Tongue (tissue), 2 donors: ENCODE measurements around the gene PLEK. TPM values are rescaled to one million over a fixed set of nuclear protein-coding genes. Genes with fewer than 3 reads are reported as not detected.
A peak's percentile ranks its signal among the peaks of the same experiment; 100 is the strongest.
"Not testable (repeated sequence)": the region's sequence is repeated elsewhere in the genome, so short reads cannot be mapped to it uniquely, and the experiment has no call there.

Source experiments
- DNase-seq: peaks from one replicate; pipeline ENCODE4 v3.0.0-alpha.2; 2015
- total RNA-seq: library from RNA; depleted of rRNA; stranded (reverse); fragments of >200 nt; gene quantifications from one replicate; pipeline ENCODE4 v1.2.3, GENCODE V29; 2014

The PLEK gene, protein sequence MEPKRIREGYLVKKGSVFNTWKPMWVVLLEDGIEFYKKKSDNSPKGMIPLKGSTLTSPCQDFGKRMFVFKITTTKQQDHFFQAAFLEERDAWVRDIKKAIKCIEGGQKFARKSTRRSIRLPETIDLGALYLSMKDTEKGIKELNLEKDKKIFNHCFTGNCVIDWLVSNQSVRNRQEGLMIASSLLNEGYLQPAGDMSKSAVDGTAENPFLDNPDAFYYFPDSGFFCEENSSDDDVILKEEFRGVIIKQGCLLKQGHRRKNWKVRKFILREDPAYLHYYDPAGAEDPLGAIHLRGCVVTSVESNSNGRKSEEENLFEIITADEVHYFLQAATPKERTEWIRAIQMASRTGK
- 6.1 TPM for total RNA-seq

DNA sequence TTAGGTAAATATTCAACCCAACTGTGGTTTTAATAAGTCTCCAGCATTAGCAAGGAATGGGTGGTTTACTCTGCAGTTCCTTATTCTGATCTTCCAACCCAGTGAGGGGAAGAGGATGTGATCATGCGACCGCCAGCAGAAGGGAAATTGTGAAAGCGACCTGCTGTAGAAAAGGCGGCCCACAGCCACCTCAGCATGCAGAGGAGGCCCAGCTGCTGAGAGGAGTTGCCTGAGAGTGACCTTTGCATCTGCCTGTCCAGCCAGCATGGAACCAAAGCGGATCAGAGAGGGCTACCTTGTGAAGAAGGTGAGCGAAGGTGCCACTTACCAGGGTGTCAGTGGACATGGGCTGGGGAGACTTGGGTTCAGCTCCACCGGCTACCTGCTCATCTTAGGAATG, at the start of gene PLEK:
Gene PLEK (plus strand): TSS at position 196 of the 400 bp plus-strand sequence. CDS start 70 bp downstream, at position 266.
- peak; percentile 22 for DNase-seq

DNA sequence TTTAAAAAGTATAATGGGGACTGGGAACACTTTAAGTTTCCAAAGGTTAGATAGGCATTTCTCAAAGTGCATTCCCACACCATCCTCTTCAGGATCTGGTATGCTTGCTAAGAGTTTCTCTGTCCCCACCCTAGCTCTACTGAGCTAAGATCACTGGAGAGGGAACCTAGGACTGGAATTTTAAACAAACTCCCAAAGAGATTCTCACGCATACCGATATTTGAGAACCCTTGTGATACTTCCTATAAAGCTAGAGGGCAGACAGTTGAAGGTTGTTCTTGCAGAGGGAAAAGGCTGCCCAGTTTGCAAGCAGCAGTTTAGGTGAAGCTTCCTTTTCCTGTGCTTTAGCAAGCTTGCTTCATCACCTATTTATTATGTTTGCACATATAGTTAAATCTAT, 49.0 kb upstream of the PLEK start:
- no peak for DNase-seq

DNA sequence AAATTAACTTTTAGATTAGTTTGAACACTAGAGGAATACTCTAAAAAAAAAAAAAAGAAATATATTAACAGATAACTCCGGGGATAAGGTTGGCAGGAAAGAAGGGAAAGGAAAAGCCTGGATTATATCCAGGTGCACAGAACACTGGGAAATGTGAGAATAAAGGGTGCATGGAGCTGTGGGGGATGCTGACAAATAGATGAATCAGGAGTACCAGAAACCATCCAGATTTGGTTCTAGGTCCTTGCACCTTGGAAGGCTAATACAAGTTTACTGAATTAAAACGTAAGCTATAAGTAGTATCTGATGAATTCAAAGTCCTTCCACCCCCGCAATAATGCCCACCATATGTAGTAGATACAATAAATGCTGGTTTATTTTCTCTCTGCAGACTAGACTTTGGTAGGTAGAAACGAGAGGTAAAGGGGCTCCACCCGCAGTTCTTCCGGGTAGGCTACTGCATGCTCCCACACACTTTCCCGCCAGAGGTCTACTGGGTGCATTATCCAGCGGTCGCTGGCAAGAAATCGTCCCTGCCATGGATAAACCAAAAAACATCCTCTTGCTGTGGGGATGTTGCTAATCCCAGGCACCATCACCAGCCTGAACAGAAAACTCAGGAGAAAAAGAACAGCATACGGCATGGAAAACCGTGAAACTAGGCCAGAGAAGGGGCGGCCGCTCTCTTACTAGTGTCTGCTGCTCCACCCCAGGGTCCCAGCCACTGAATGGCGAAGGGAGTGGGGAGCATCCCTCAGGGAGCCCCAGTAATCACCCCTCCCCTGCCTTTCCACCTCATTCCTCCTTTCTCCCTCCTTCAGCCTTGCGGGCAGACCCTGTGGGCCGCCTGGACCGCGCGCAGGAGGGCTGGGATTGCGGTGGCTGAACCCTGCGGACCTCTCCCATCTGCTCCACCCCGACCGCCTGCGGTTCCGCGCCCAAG, 46.8 kb upstream of the PLEK start:
- peak; percentile 29 for DNase-seq

DNA sequence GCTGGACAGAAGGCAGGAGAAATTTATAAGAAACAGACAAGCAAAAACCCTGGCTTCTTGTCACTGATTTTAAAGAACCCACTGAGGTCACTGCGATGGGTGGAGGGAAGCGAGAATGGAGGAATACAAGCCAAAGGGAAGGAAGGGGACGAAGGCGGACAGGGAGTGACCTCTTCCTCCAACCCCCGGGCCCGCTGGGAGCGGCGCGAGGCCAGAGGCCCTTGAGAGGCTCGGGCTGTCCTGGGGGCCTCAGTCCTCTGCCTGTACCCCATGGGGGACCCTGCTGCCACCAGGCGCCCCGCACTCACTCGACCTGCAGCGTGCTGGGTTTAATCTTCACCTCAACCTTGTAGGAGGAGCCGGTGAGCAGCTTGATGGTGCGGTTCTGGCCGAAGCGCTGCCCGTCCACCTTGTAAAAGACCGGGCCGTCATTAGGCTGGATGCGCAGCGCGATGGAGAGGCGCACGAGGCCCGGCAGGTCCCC, 46.1 kb upstream of the PLEK start:
- no peak for DNase-seq

DNA sequence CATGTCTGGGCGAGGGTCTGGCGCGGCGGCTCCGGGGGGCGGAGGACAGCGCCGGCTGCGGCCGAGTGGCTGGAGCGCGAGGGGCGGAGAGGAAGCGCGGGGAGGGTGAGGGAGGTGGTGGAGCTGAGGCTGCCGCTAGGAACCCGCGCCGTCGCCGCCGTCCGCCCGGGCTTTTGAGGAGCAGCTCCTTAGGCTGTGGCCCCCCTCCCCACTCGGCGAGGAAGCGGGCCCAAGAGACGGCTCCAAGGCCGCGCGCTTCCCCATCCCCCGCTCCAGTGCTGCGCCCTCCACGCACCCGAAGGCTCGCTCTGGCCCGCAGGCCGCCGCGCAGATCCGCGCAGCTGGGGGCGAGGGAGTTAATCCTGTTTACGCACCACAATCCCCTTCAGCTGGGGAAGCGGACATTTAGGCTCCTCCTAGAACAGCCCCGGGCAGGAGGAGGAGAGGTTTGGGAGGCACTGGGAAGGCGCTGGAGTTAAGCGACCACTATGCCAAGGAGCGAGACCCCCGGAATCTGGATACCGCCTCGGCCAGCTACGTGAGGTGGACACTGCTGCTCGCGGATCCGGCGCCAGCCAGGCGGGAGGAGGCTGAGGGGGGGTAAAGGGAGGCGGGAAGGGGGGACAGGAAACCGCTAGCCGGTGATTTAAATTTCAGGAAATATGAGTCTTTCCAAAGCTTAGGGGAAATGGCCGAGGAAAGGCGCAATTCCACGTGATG, 45.5 kb upstream of the PLEK start, which contains the start of gene CNRIP1:
Gene CNRIP1 (minus strand): TSS at position 552 of the 720 bp plus-strand sequence. CDS start 549 bp downstream, at position 3.
- DNase-seq = peak; percentile 87

DNA sequence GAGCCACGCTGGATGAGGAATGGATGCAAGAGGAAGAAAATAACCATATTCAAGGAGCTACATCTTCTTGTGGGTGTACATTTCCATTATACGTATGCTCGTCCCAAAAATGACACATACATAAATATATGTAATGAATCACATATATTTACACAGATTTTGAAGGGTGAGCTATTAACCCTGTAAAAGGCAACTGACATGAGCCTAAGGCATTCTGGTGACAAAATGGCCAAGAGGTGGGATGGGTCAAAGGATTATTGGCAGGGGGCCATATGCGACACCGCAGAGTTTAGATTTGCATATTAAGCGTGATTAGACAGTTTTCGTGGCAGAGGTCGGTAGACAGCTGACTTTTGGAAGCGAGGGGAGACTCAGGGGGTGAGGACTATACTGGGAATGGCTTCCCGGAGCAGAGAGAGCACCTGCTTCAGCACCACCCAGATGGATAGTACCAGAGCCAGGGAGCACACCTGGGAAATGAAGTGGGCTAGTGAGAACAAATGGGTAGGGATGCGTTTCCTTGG, 44.9 kb upstream of the PLEK start:
- DNase-seq = peak; percentile 58

DNA sequence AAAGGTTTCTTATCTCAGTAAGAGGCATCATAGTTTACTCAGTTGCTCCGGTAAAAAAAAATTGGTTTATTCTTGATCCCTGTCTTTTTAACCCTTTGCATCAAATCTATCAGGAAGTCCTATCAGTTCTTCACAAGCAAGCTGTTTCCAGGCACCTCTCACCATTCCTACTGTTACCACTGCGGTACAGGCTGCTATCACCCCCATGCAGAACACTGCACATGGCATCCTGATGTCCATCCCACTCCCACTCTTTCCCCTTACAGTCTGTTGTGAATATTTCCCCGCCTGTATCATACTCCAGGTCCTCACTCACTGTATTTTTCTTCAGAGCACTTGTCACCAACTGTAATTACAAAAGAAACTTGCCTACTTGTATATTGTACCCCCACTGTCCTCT, 40.0 kb upstream of the PLEK start:
- no peak for DNase-seq

DNA sequence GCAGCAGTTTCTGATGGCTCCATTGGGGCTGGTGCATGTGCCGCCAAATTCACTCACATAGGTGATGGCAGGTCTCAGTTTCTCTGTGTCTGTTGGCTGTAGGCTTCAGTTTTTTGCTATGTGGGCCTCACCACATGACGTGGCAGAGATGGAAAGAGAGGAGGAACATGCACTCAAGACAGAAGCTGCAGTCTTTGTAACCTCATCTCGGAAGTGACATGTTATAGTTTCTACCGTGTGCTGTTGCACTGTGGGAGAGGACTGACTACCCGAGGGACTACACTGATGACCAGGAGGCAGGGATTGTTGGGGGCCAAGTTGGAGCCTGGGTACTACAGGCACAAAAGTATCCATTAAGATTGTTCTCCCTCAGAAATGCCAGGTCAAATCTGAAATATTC, 36.2 kb upstream of the PLEK start:
- no peak for DNase-seq

DNA sequence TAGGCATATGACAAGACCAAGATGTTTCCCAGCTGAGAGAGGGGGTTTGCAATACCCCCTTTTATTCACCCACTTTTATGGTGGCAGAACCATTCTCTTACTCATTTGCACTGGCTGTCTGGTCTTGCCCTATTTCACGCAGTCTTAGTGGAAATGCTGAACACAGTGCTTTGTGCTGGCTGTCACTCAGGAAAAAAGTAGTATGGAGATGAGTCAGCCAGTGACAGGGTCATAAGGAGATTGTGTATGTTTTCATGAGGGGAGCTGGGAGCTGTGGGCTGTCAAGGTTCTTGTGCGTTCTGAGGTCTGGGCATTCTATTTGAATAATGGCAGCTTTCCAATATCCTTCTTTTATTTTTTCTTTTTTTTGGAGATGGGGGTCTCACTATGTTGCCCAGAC, 34.4 kb upstream of the PLEK start:
- no peak for DNase-seq

DNA sequence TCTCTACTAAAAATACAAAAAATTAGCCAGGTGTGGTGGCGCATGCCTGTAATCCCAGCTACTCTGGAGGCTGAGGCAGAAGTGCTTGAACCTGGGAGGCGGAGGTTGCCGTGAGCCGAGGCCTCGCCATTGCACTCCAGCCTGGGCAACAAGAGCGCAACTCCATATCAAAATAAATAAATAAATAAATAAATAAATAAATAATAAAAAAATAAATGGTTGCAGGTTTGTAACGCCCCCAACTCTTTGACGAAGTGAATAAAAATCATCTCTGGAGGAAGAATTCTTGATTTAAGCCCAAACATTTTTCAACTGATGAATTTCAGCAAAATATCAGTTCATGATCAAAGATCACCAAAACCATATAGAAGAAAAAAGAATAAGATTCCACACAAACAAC, 32.1 kb upstream of the PLEK start:
- DNase-seq = no peak

DNA sequence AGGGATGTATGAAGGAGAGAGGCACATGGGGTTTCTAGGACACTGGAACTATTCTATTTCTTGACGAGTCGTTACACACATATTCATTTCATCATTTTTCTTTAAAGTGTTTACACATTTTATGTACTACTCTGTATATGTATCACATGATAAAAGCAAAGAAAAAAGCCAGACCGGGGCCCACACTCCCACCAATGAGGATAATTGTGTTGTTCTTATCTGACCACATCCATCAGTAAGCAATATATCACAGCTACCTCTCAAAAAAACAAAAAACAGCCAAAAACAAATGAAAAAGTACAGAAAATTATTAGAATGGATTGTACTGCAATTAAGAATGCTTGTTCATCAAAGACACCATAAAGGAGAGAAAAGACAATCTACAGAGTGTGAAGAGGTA, 31.2 kb upstream of the PLEK start:
- DNase-seq = no peak

DNA sequence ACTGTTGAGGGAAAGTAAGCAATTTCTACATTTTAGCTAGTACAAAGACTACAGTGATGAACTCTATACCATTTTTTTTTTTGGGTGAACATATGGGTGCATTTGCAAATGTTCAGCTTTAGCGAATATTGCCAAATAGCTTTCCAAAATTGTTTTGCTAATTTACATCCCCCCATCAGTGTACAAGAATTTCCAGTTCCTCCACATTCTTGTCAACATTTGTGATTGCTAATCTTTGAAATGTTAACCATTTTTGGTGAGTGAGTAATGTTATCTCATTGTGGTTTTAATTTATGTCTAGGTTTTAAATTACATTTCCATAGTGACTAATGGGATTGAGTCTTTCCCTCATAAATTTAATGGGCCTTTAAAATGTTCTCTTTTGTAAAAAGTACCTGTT, 28.9 kb upstream of the PLEK start:
- no peak for DNase-seq

DNA sequence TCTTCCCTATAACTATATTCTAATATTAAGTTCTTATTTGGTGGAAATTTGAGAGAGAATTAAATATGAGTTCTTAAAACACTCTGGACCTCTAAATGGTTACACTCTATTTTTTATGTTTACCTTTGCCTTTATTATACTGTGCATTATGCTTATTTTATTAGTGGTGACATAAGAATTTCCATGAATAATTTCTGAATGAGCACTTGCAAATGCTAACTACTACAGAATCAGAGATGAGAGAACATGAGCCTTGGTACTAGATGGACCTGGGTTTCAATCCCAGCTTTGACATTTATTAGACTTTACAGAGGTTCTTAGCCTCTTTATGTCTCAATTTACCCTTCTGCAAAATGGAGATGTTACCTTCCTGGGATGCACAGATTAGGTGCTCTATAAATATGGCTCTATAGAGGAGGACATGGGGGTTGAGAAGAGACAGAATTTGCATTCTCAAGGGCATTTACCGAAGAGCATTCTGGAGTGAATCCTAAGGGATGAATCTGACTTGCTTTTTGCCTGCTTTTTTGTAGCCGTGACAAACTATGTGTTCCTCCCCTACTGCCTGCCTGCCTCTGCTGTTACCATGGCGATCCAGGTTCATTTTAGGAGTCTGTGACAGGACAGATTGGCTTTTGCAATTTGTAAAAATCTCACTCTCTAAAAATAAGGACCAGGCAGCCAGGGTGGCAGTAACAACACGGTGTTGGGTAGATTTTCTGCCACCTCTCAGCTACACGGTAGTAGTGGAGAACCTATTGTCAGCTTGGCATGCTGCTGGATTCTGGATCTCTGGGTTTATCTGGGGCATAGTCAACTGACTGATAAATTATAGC, 24.6 kb upstream of the PLEK start:
- no peak for DNase-seq

DNA sequence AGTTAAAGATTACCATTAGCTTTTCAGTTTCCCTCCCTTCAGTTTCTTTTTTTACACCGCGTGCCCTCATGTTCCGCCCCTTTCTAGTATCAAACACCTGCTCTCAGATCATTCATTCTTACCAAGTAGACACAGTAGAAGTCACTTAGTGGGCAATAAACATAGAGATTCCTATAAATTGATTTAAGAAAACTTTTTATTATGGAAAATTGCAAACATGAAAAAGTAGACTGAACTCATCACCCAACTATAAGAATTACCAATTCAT, 24.1 kb upstream of the PLEK start:
- no peak for DNase-seq

DNA sequence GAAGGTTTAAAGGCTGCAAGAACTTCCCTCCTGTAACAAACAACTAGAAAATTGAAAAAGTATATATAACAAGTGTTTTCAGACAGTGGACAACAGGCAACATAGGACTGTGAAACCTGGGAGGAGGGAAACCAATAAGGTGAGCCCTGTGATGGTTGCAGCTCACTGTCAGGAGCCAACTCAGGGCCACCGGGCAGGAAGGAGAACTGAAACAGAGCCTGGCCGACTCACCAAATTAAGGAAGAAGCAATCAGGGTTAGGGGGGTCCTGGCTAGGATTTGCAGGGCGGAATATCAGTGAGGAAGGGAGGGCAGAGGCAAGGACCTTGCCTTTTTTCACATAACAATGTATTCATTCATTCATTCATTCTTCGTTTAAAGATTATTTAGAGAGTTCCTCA, 23.5 kb upstream of the PLEK start:
- no peak for DNase-seq

DNA sequence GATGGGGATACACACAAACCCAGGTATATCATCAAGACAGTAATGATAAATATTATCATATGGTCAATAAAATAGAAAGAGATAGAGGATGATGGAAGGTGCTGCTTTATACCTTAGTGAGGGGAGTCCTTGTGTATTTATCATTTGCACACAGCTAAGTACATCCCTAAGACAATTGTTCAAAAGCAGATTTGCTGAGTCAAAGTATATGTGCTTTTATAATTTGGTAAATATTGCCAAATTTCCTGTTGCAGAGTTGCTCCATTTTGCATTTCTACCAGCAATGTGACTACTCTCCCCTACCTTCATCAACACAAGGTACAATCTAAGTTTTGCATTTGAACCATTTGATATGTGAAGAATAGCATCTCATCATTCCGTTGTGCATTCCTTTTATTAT, 22.6 kb upstream of the PLEK start:
- DNase-seq = no peak

DNA sequence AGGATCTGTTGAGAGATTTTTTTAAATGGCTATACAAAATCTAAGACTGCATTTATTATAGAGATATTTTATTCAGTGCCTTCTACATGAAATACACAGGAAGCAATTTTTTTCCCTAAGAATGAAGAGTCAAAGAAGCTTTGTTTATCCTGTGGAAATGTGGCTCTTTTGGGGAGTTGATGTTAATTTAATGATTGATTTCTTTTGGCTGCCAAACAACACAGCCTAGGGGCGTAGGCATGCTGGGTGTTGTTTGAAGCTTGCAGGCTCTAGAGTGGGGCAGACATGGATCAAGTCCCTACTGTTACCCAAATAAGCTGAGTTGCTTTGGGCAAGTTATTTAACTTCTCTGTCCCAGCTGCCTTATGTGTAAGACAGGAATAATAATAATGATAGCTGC, 21.1 kb upstream of the PLEK start:
- no peak for DNase-seq

DNA sequence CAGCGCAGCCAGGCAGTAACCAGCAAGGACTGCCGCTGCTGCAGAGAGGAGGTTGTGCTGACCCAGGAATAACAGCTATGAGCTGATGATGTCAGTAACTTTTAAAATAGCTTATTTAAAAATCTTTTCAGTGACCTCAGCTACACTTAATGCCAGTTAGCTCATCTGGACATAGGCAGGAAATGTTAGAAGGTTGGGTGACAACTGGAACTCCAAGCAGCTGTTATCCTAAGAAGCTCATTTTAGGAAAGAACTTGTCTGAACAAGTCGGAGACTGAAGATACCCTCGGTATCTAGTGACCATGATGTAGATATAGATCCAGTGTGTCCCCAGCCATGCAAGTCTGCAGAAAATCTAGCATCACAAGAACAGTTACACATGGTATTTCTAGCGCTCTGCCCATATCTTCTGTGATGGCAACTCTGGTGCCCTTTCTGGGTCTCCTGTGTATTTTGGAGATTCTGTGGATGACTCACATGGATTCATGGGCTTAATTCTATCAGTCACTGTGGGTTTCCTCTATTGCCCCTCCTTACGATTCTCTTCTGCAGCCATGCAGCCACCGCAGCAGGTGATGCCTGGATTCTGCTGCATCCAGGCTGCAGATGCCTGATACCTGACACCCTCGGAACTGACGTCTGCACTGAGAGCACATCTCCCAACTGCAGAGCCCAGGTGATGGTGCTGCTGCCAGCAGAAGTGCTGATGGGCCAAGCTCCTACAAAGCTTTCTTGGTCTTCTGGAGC, 19.8 kb upstream of the PLEK start:
- peak; percentile 50 for DNase-seq

DNA sequence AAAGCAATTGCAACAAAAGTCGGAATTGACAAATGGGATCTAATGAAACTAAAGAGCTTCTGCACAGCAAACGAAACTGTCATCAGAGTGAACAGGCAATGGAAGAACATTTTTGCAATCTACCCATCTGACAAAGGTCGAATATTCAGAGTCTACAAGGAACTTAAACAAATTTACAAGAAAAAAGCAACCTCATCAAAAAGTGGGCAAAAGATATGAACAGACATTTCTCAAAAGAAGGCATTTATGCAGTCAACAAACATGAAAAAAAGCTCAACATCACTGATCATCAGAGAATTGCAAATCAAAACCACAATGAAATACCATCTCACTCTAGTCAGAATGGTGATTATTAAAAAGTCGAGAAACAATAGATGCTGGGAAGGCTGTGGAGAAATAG, 16.0 kb upstream of the PLEK start:
- not testable (repeated sequence) for DNase-seq

DNA sequence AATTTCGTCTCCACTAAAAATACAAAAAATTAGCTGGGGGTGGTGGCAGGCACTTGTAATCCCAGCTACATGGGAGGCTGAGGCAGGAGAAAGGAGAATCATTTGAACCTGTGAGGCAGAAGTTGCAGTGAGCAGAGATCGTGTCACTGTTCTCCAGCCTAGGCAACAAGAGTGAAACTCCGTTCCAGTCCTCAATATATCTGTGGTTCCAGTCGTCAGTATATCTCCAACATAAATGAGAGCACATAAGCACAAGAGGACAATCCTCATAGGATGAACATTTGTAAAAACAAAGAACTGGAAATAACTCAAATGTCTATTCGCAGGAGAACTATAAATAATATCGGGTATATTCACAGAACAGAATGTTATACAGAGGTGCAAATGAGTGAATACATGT, 13.1 kb upstream of the PLEK start:
- no peak for DNase-seq
